Activated CD4-positive, CD25-positive, alpha-beta regulatory T cell treated with anti-CD3 and anti-CD28 coated beads, Interleukin-2, amount 50 U/mL, for 72 hours (primary cell): Measurements from ENCODE around the gene NBAS.

Experiments
- DNase-seq: peaks from one replicate; pipeline ENCODE4 v3.0.0; 2021

Gene NBAS

GRCh38 chr2:15187702-15188101 lies 373.4 kb downstream of the NBAS start:
- DNase-seq, result no peak

GRCh38 chr2:15186118-15186517 lies 375.0 kb downstream of the NBAS start:
- DNase-seq, result no peak

DNA sequence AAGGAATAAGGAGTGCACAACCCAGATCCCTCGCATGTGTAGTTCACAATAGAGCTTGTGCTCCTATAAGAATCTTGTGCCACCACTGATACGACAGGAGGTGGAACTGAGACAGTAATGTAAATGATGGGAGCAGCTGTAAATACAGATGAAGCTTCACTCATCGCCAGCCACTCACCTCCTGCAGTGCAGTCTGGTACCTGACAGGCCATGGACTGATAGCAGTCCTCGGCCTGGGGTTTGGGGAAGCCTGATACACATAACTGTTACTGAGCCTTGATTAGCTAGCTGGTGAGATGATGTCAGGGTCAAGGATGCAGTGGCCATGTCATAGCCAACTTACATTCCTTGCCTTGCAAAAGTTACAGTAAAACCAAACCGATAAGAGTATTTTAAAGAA lies 376.6 kb downstream of the NBAS start:
- DNase-seq, result no peak

DNA sequence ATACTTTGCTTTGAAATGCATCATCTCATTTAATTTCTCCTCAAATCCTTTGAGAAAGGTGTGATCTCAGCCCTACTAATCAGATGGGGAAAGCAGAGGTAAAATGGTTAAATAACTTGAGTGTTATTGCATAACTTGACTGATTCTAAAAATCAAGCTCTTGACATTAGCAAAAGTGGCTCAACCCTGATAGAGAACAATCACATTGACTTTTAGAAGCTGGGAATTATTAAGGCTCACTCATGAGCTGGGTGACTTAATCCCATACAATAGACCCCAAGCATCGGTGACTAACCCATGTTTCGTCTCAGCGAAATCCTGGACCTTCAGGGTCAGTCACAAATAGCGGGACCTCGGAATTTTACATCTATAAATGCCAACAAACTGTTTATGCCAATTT lies 378.9 kb downstream of the NBAS start:
- no peak for DNase-seq

GRCh38 chr2:15181092-15181745 lies 379.9 kb downstream of the NBAS start:
- DNase-seq, result no peak

- DNase-seq, result no peak
Observed at GRCh38 chr2:15180379-15180778, 380.8 kb downstream of the NBAS start.

GRCh38 chr2:15178946-15179345 lies 382.2 kb downstream of the NBAS start:
- no peak for DNase-seq

DNA sequence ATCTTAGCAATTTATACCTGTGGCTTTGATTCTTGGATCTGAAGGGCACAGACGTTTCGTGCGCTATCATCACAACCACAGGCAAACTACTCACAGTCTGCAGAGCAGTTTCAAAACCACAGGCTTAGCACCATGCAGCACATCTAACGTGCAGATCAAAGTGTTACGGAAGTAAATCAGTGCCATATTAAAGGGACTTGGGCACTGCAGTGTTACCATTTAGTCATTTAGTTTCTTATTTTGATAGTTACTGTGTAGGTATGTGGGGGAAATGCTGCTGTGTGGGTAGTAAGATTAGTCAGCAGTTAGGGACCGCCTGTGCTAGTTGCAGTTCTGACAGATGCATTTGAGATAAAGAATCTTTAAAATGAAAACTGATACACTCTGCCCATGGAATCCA lies 384.0 kb downstream of the NBAS start:
- DNase-seq, result peak; percentile 36

- no peak for DNase-seq
Observed at GRCh38 chr2:15176604-15177003, 384.5 kb downstream of the NBAS start.

GRCh38 chr2:15174567-15174966 lies 386.6 kb downstream of the NBAS start:
- no peak for DNase-seq

- DNase-seq, result no peak
Observed at GRCh38 chr2:15173501-15173900, 387.6 kb downstream of the NBAS start.

GRCh38 chr2:15172825-15173224 lies 388.3 kb downstream of the NBAS start:
- no peak for DNase-seq

- no peak for DNase-seq
Observed at GRCh38 chr2:15170070-15170775, 390.9 kb downstream of the NBAS start.

DNA sequence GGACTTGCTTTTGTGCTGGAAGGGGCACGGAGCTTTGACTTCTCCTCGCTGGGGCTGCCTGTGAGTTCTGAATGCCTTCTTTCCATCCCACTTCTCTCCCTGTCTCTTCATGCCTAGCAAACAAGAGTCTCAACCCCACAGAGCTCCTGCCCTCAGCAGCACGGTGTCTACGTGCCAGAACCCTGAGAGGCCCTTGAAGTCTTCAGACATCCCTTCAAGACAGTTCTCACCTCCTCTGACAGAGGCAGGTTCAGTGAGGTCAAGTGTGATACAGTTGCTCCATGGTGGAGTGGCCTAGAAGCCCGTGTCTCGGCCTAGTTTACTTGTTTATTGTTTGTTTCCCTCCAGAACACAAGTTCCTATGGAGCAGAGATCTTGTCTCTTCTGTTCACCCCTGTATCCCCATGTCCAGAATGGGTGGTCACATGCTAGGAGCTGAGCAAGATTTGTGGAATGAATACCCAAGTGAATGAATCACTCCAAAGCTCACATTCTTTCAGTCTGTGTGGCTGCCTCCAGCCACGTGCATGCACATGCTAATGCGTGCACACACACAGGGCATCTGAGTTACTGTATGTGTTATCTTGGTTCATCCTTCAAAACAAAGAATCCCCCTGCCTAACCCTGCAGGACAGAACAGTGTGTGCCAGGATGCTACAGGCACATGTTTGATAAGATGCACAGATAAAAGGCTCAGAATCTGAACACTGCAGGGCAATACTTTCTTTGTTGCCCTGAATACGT lies 391.6 kb downstream of the NBAS start:
- no peak for DNase-seq

DNA sequence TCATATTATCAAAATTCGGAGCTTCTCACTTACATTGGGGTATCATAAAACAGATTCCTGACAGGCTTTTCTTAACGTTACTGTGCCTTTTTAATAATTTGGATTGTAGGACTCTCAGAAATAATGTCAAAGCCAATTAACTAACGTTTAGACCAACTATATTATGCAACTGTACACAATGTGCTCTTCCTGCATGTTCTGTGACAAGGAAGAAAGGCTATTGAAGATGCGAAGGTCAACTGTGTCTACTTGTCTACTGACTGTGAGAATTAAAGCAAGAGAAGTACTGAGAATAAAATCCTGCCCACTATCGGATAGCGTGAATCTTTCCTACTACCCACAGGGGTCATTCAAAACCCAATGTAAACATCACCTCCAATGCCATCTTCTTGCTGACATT lies 393.0 kb downstream of the NBAS start:
- DNase-seq, result no peak

- no peak for DNase-seq
Observed at GRCh38 chr2:15166878-15167277, 394.3 kb downstream of the NBAS start.

GRCh38 chr2:15163326-15163725 lies 397.8 kb downstream of the NBAS start:
- DNase-seq, result no peak

GRCh38 chr2:15162620-15163019 lies 398.5 kb downstream of the NBAS start:
- no peak for DNase-seq

GRCh38 chr2:15160201-15160991 lies 400.7 kb downstream of the NBAS start:
- no peak for DNase-seq

GRCh38 chr2:15159751-15160177 lies 401.4 kb downstream of the NBAS start:
- DNase-seq, result no peak

GRCh38 chr2:15159206-15159605 lies 401.9 kb downstream of the NBAS start:
- no peak for DNase-seq

DNA sequence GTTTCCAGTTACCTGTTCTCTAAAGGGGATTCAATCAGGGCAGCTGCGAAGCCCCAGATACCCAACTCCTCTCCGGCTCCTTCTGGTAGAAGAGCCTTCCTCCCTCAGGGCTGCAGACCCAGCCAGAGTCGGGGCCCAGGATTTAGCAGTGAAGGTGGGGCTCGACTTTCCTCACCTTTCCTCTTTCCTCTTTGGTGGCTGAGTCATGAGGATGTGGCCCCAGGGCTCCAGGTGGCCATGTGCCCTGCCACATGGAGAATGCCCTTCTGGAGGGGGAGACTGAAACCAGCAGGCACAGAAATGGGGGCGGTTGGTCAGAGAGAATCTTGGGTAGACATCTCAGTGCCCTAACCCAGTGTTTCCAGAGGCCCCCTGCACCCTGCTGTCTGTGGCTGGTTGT lies 402.6 kb downstream of the NBAS start:
- no peak for DNase-seq

GRCh38 chr2:15158100-15158499 lies 403.0 kb downstream of the NBAS start:
- DNase-seq, result no peak
